Thyroid gland (tissue), 4 donors: ENCODE data around the gene CACNG4. TPM values are rescaled to one million over a fixed set of nuclear protein-coding genes. Genes with fewer than 3 reads are reported as not detected.

ENCODE experiments used
- DNase-seq, 2 donors: peaks; one replicate each; pipeline ENCODE4 v3.0.0-alpha.2; 2019
- H3K27ac ChIP-seq, 3 donors: fragments of 200-600 bp; sonication (generic); 1 replicate in 2 of 3; 2 replicates in 1 of 3; pipeline ENCODE4 v1.5.1; 2016 to 2019; ENCODE audit warnings: mild to moderate bottlenecking in 1 of 3, moderate library complexity in 1 of 3
- H3K27me3 ChIP-seq: fragments of 200-600 bp; sonication (generic); one replicate; pipeline ENCODE4 v1.5.1; 2019
- H3K36me3 ChIP-seq, 2 donors: fragments of 200-600 bp; sonication (generic); one replicate each; pipeline ENCODE4 v1.5.1; 2016 to 2019
- H3K4me1 ChIP-seq, 2 donors: fragments of 200-600 bp; sonication (generic); one replicate each; pipeline ENCODE4 v1.5.1; 2017 to 2019
- H3K4me3 ChIP-seq, 3 donors: fragments of 200-600 bp; sonication (generic); replicated peaks in 1 of 3; 1 replicate in 2 of 3; 2 replicates in 1 of 3; pipeline ENCODE4 v1.5.1; 2016; ENCODE audit warnings: mild to moderate bottlenecking in 1 of 3
- H3K9me3 ChIP-seq: fragments of 200-600 bp; sonication (generic); one replicate; pipeline ENCODE4 v1.5.1; 2017
- CTCF ChIP-seq, 6 experiments: fragments of 200-600 bp in 3 of 6; fragments of 450-650 bp in 3 of 6; sonication (generic) in 3 of 6; IDR thresholded peaks; one replicate each; pipeline ENCODE4 v1.5.1; 2016 to 2019; ENCODE audit warnings: antibody characterized with exemption in 6 of 6, mild to moderate bottlenecking in 2 of 6, inconsistent platforms in 1 of 6, moderate library complexity in 1 of 6
- POLR2A ChIP-seq, 2 donors: fragments of 450-650 bp; IDR thresholded peaks; one replicate each; pipeline ENCODE4 v1.6.1; 2017; ENCODE audit warnings: antibody characterized with exemption in 2 of 2, mild to moderate bottlenecking in 2 of 2, moderate library complexity in 1 of 2
- WGBS, 2 donors: methylation state at CpG; one replicate each; pipeline ENCODE4 v1.1.5; 2017; 5-methylcytosine and 5-hydroxymethylcytosine counted together
- intact Hi-C: fragments of 100-400 bp; cut with DNase I; formaldehyde crosslinking; loops from one replicate; pipeline ENCODE4 v1.15.1; 2023
- total RNA-seq, 4 donors: library from RNA; depleted of rRNA; stranded (reverse); fragments of >200 nt; gene quantifications; one replicate each; pipeline ENCODE4 v1.2.3, GENCODE V29; 2016

The CACNG4 gene
- total RNA-seq, 4 donors from 2014 or later = 0.24 TPM; not detected in 3

DNA sequence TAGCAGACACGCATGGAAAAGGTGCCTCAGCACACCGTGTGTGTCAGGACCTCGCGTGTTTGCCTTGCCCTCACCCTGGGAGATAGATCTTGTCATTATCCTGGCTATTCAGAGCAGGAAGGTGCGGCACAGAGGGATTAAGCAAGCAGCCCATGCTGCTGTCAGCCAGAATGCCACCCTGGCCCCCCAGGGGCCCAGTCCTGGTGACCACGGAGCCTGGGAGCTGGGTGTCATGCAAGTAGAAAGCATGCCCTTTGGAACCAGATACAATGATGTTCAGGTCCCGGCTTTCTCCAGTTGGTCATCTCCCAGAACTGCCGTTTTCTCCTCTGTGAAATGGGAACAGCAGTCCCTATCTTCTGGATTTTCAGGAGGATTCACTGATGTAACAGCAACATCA is 29.9 kb downstream of the CACNG4 start:
- Histone ChIP-seq H3K9me3 (no peaks in the 10 kb centered on the region), H3K36me3 (no peaks in the 10 kb centered on the region), H3K27me3 (no peaks in the 10 kb centered on the region), H3K27ac (no peak overlapping the region), H3K4me1 (no peaks in the 10 kb centered on the region), H3K4me3 (no peak overlapping the region)
- WGBS, 2 donors = 91 to 92% methylated on average over 8 of the region's 8 CpGs
- DNase-seq = no peak
- no peak for TF ChIP-seq CTCF (IDR thresholded peaks at IDR 0.05)
- TF ChIP-seq POLR2A (IDR thresholded peaks at IDR 0.05) = no peak
- intact Hi-C loops = no loop called here

- TF ChIP-seq POLR2A (IDR thresholded peaks at IDR 0.05) (no peak), CTCF (IDR thresholded peaks at IDR 0.05) (no peak)
- Histone ChIP-seq H3K9me3 (no peaks in the 10 kb centered on the region), H3K27ac (no peak overlapping the region), H3K27me3 (no peaks in the 10 kb centered on the region), H3K4me1 (no peaks in the 10 kb centered on the region), H3K4me3 (no peak overlapping the region), H3K36me3 (no peaks in the 10 kb centered on the region)
- no peak for DNase-seq
- intact Hi-C loops = no loop called here
- 83 to 84% methylated on average over 12 of the region's 12 CpGs for WGBS, 2 donors
Observed at GRCh38 chr17:66994930-66995535, 30.5 kb downstream of the CACNG4 start.

- Histone ChIP-seq H3K27ac (no peak overlapping the region), H3K4me1 (no peaks in the 10 kb centered on the region), H3K4me3 (no peak overlapping the region), H3K9me3 (no peaks in the 10 kb centered on the region), H3K27me3 (no peaks in the 10 kb centered on the region), H3K36me3 (no peaks in the 10 kb centered on the region)
- TF ChIP-seq POLR2A (IDR thresholded peaks at IDR 0.05) (no peak), CTCF (IDR thresholded peaks at IDR 0.05) (no peak)
- WGBS, 2 donors = 96% methylated on average over 7 of the region's 7 CpGs
- intact Hi-C loops = no loop called here
- no peak for DNase-seq
Observed at GRCh38 chr17:66995944-66996343, 31.4 kb downstream of the CACNG4 start.

- Histone ChIP-seq H3K36me3 (no peaks in the 10 kb centered on the region), H3K4me1 (no peaks in the 10 kb centered on the region), H3K4me3 (no peak overlapping the region), H3K9me3 (no peaks in the 10 kb centered on the region), H3K27ac (no peak overlapping the region), H3K27me3 (no peaks in the 10 kb centered on the region)
- intact Hi-C loops = no loop called here
- no peak for TF ChIP-seq POLR2A (IDR thresholded peaks at IDR 0.05)
- no peak for TF ChIP-seq CTCF (IDR thresholded peaks at IDR 0.05)
- WGBS, 2 donors = 91 to 93% methylated on average over 5 of the region's 5 CpGs
- no peak for DNase-seq
Observed at GRCh38 chr17:66996926-66997325, 32.4 kb downstream of the CACNG4 start.

GRCh38 chr17:67003231-67003630 is 38.7 kb downstream of the CACNG4 start:
- Histone ChIP-seq H3K4me1 (no peaks in the 10 kb centered on the region), H3K9me3 (no peaks in the 10 kb centered on the region), H3K27me3 (no peaks in the 10 kb centered on the region), H3K4me3 (no peak overlapping the region), H3K27ac (no peak overlapping the region), H3K36me3 (no peaks in the 10 kb centered on the region)
- TF ChIP-seq POLR2A (IDR thresholded peaks at IDR 0.05) (no peak), CTCF (IDR thresholded peaks at IDR 0.05) (no peak)
- no peak for DNase-seq
- intact Hi-C loops = no loop called here
- 92 to 100% methylated on average over 2 of the region's 2 CpGs for WGBS, 2 donors
